K562 (cell line): ENCODE data around the gene FAM222A. TPM values are rescaled to one million over a fixed set of nuclear protein-coding genes. Genes with fewer than 3 reads are reported as not detected.

Experiments used
- ATAC-seq: fragments of 200-7000 bp; cut with Tn5 transposase; 3 replicates; pipeline ENCODE4 v1.9.1; 2020; ENCODE audit warnings: moderate library complexity
- BruUV-seq: library from RNA; stranded (reverse); fragments of 400-500 nt; replicated peaks from 2 replicates; lab custom pipeline; 2021; lab: Mats Ljungman, UMichigan
- CTCF ChIA-PET: fragments of 300-600 bp; formaldehyde crosslinking; extraction: SDS; loops from one replicate; lab custom pipeline; 2021; ENCODE audit warnings: low intra/inter-chr PET ratio; lab: Yijun Ruan, JAX
- POLR2A ChIA-PET: fragments of 300-600, 350-650 bp; sonication (Branson Sonifier 250); formaldehyde crosslinking; extraction: SDS; loops from one replicate; lab custom pipeline; 2021; ENCODE audit warnings: antibody characterized with exemption, inconsistent platforms; lab: Yijun Ruan, JAX
- DNase-seq, 4 experiments: peaks; one replicate each; pipeline versions ENCODE4 v3.0.0 to v3.0.0-alpha.2; 2011 to 2018; ENCODE audit warnings: low spot score in 3 of 4, mixed read lengths in 3 of 4; ENCODE audit errors: extremely low read depth in 1 of 4
- FAIRE-seq: peaks from 2 replicates; lab custom pipeline; 2011; peaks lifted over from hg19 to GRCh38; lab: Jason Lieb, UNC
- H2AFZ ChIP-seq: 2 replicates; pipeline ENCODE4 v1.6.0; 2011; ENCODE audit warnings: low read depth, low read length, control low read depth, inconsistent platforms
- H3K27ac ChIP-seq: fragments of 200-600 bp; 3 replicates; pipeline ENCODE4 v1.8.0; 2011; ENCODE audit warnings: low read depth, mild to moderate bottlenecking, control low read depth, inconsistent platforms, low read length, moderate library complexity, mixed read lengths; ENCODE audit errors: extremely low read depth
- H3K27me3 ChIP-seq, 2 experiments: fragments of 300-600 bp in 1 of 2; 2 replicates in 1 of 2; 3 replicates in 1 of 2; pipeline versions ENCODE4 v1.6.0 to v1.8.0; 2011; ENCODE audit warnings: inconsistent platforms in 2 of 2, low read length in 2 of 2, mild to moderate bottlenecking in 1 of 2, mixed read lengths in 1 of 2, moderate library complexity in 1 of 2; ENCODE audit not compliant: control insufficient read depth in 2 of 2, insufficient read depth in 2 of 2
- H3K36me3 ChIP-seq: fragments of 300-600 bp; 3 replicates; pipeline ENCODE4 v1.8.0; 2011; ENCODE audit warnings: mild to moderate bottlenecking, low read length, inconsistent platforms; ENCODE audit not compliant: control insufficient read depth, insufficient read depth
- H3K4me1 ChIP-seq, 2 experiments: fragments of 200-600 bp in 1 of 2; replicated peaks in 1 of 2; 2 replicates in 1 of 2; 3 replicates in 1 of 2; pipeline versions ENCODE4 v1.5.1 to v1.8.0; 2011; ENCODE audit warnings: inconsistent platforms in 2 of 2, low read length in 2 of 2, mild to moderate bottlenecking in 1 of 2, mixed read lengths in 1 of 2, moderate library complexity in 1 of 2; ENCODE audit not compliant: control insufficient read depth in 2 of 2, insufficient read depth in 2 of 2
- H3K4me2 ChIP-seq: 2 replicates; pipeline ENCODE4 v1.6.1; 2011; ENCODE audit warnings: low read length, control low read depth, inconsistent platforms, mixed read lengths; ENCODE audit not compliant: insufficient read depth
- H3K4me3 ChIP-seq: fragments of 200-600 bp; sonication (generic), shearing (Covaris generic); 2 replicates; pipeline ENCODE4 v1.5.1; 2016; ENCODE audit warnings: control low read depth, inconsistent platforms
- H3K79me2 ChIP-seq: fragments of 200-600 bp; 3 replicates; pipeline ENCODE4 v1.8.0; 2011; ENCODE audit warnings: low read length, inconsistent platforms; ENCODE audit not compliant: control insufficient read depth, insufficient read depth
- H3K9ac ChIP-seq, 2 experiments: 2 replicates each; pipeline versions ENCODE4 v1.6.0 to v1.6.1; 2011; ENCODE audit warnings: low read depth in 2 of 2, low read length in 2 of 2, control low read depth in 1 of 2, inconsistent platforms in 1 of 2, mild to moderate bottlenecking in 1 of 2, mixed read lengths in 1 of 2; ENCODE audit not compliant: insufficient read depth in 1 of 2
- H3K9me1 ChIP-seq: one replicate; pipeline ENCODE4 v1.6.0; 2011; ENCODE audit warnings: inconsistent platforms, mild to moderate bottlenecking, low read length, moderate library complexity; ENCODE audit not compliant: control insufficient read depth, insufficient read depth
- H3K9me3 ChIP-seq: replicated peaks from 2 replicates; pipeline ENCODE4 v1.5.1; 2011; ENCODE audit warnings: low read depth, low read length, inconsistent platforms; ENCODE audit not compliant: control insufficient read depth, insufficient read depth
- H4K20me1 ChIP-seq: replicated peaks from 2 replicates; pipeline ENCODE4 v1.6.1; 2011; ENCODE audit warnings: low read length, inconsistent platforms, mixed read lengths; ENCODE audit not compliant: control insufficient read depth, insufficient read depth
- CREB3L1 ChIP-seq: fragments of 450-650 bp; IDR thresholded peaks from 2 replicates; pipeline ENCODE4 v1.6.1; 2014; ENCODE audit warnings: low read depth, mild to moderate bottlenecking, moderate library complexity, borderline replicate concordance
- ZKSCAN8 ChIP-seq: fragments of 200-800 bp; sonication (Bioruptor generic); IDR thresholded peaks from 2 replicates; pipeline ENCODE4 v1.6.1; 2016; ENCODE audit warnings: missing genetic modification characterization, missing compliant biosample characterization
- WGBS: fragments of 100-300 bp; shearing (Covaris generic); methylation state at CpG from one replicate; pipeline ENCODE4 v1.1.6; 2016; ENCODE audit warnings: low coverage, mixed read lengths; ENCODE audit not compliant: insufficient coverage; ENCODE audit errors: missing lambda C conversion rate; 5-methylcytosine and 5-hydroxymethylcytosine counted together
- in situ Hi-C: fragments of 300-500 bp; cut with MboI; formaldehyde crosslinking; loops from 4 replicates; pipeline ENCODE4 v1.15.0; 2018; ENCODE audit warnings: inconsistent platforms, mixed read lengths
- intact Hi-C: fragments of 100-400 bp; cut with micrococcal nuclease; formaldehyde crosslinking; loops from 2 replicates; pipeline ENCODE4 v1.14.2; 2022
- polyA plus RNA-seq, 8 experiments: library from polyadenylated mRNA; depleted of rRNA in 4 of 8; stranded (reverse) in 5 of 8; unstranded in 3 of 8; fragments of >200 nt; fragmentation: Nextera tagmentation in 2 of 8; fragmentation: Illumina TruSeq in 1 of 8; extraction: Ambion mirVana in 2 of 8; extraction: Trizol in 1 of 8; gene quantifications; 2 replicates each; pipeline versions ENCODE4 v1.2.1 to v1.2.3, GENCODE V29; 2011 to 2014; ENCODE audit warnings: inconsistent platforms in 1 of 8, missing spikeins in 1 of 8
- total RNA-seq, 7 experiments: library from RNA; depleted of rRNA in 6 of 7; stranded (reverse); fragments of >200 nt in 6 of 7; fragmentation: Illumina TruSeq in 2 of 7; extraction: Trizol in 2 of 7; gene quantifications; 2 replicates each; pipeline versions ENCODE4 v1.2.1 to v1.2.3, GENCODE V29; 2011 to 2021; ENCODE audit warnings: low replicate concordance in 1 of 7
- TF ChIP-seq, protein P1 (sequence below): fragments of 250-450 bp; sonication (Bioruptor Pico); IDR thresholded peaks from 2 replicates; pipeline ENCODE4 v1.4.0; 2020

The FAM222A gene
- total and polyA plus RNA-seq, 9 of the 15 experiments (the other 6 are each of a cell fraction or from before 2014, with no cell fraction given): 0.03 to 0.36 (median 0.12) TPM; not detected in 1

DNA sequence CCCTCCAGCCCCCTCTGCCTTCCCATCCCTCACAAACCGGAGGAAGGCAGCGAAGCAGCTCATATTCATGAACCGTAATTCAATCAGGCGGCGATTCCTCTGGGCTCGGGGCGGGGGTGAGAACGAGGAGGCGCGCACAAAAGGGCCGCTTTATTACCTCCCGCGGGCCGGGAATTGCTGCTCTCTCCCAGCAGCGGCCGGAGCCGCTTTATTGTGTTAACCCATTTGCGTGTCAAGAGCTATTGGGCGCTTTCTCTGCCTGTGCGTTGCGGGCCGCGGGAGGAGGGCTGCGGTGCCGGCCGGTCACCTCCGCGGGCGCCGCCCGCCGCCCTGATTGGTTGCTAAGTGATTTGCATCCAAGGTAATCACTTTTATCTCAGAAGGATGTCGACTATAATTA lies 4.8 kb downstream of the FAM222A start:
- Histone ChIP-seq H3K36me3 (no peaks in the 10 kb centered on the region), H4K20me1 (peaks cover 42% of the 10 kb centered on the region), H2AFZ (no peak overlapping the region), H3K4me2 (no peak overlapping the region), H3K9me1 (peaks cover 4% of the 10 kb centered on the region), H3K79me2 (no peaks in the 10 kb centered on the region), H3K4me1 (peaks cover 4 to 34% of the 10 kb centered on the region in 2 experiments; a peak in 4 of 5 replicates), H3K9ac (no peak overlapping the region), H3K27me3 (peaks cover 15 to 46% of the 10 kb centered on the region in 2 experiments), H3K4me3 (no peak overlapping the region), H3K9me3 (no peaks in the 10 kb centered on the region), H3K27ac (no peak overlapping the region)
- DNase-seq (no peak), FAIRE-seq (no peak), ATAC-seq (no peak)
- in situ Hi-C loops: no loop called here
- ChIA-PET CTCF (no interaction called here), POLR2A (no interaction called here)
- no TSS peak for BruUV-seq
- intact Hi-C loops: loop anchor here (10.0 kb wide), 1 partner anchor 124 kb away; no protein-coding TSS in a partner anchor
- WGBS: 18% methylated on average over 16 of the region's 33 CpGs
- TF ChIP-seq ZKSCAN8 (CRISPR knock-in tag) (0 out of 2 replicates have a peak, but pooled peaks have one; percentile 2), CREB3L1 (no peak)
- TF ChIP-seq, protein P1, sequence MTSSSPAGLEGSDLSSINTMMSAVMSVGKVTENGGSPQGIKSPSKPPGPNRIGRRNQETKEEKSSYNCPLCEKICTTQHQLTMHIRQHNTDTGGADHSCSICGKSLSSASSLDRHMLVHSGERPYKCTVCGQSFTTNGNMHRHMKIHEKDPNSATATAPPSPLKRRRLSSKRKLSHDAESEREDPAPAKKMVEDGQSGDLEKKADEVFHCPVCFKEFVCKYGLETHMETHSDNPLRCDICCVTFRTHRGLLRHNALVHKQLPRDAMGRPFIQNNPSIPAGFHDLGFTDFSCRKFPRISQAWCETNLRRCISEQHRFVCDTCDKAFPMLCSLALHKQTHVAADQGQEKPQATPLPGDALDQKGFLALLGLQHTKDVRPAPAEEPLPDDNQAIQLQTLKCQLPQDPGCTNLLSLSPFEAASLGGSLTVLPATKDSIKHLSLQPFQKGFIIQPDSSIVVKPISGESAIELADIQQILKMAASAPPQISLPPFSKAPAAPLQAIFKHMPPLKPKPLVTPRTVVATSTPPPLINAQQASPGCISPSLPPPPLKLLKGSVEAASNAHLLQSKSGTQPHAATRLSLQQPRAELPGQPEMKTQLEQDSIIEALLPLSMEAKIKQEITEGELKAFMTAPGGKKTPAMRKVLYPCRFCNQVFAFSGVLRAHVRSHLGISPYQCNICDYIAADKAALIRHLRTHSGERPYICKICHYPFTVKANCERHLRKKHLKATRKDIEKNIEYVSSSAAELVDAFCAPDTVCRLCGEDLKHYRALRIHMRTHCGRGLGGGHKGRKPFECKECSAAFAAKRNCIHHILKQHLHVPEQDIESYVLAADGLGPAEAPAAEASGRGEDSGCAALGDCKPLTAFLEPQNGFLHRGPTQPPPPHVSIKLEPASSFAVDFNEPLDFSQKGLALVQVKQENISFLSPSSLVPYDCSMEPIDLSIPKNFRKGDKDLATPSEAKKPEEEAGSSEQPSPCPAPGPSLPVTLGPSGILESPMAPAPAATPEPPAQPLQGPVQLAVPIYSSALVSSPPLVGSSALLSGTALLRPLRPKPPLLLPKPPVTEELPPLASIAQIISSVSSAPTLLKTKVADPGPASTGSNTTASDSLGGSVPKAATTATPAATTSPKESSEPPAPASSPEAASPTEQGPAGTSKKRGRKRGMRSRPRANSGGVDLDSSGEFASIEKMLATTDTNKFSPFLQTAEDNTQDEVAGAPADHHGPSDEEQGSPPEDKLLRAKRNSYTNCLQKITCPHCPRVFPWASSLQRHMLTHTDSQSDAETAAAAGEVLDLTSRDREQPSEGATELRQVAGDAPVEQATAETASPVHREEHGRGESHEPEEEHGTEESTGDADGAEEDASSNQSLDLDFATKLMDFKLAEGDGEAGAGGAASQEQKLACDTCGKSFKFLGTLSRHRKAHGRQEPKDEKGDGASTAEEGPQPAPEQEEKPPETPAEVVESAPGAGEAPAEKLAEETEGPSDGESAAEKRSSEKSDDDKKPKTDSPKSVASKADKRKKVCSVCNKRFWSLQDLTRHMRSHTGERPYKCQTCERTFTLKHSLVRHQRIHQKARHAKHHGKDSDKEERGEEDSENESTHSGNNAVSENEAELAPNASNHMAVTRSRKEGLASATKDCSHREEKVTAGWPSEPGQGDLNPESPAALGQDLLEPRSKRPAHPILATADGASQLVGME: no peak
